Mucosa of gallbladder (tissue), 1 donor: ENCODE data around the gene AKR1A1. TPM values are rescaled to one million over a fixed set of nuclear protein-coding genes. Genes with fewer than 3 reads are reported as not detected.
"Not testable (repeated sequence)": the region's sequence is repeated elsewhere in the genome, so short reads cannot be mapped to it uniquely, and the experiment has no call there.

Experiments used
- DNase-seq: peaks from one replicate; pipeline ENCODE4 v3.0.0-alpha.2; 2020; ENCODE audit warnings: low spot score
- total RNA-seq: library from RNA; stranded (reverse); gene quantifications from one replicate; pipeline ENCODE4 v1.2.1, GENCODE V29; 2021
- donor health status: DM: no; HTN: no; CAD: no.

Gene AKR1A1
- 175 TPM for total RNA-seq

DNA sequence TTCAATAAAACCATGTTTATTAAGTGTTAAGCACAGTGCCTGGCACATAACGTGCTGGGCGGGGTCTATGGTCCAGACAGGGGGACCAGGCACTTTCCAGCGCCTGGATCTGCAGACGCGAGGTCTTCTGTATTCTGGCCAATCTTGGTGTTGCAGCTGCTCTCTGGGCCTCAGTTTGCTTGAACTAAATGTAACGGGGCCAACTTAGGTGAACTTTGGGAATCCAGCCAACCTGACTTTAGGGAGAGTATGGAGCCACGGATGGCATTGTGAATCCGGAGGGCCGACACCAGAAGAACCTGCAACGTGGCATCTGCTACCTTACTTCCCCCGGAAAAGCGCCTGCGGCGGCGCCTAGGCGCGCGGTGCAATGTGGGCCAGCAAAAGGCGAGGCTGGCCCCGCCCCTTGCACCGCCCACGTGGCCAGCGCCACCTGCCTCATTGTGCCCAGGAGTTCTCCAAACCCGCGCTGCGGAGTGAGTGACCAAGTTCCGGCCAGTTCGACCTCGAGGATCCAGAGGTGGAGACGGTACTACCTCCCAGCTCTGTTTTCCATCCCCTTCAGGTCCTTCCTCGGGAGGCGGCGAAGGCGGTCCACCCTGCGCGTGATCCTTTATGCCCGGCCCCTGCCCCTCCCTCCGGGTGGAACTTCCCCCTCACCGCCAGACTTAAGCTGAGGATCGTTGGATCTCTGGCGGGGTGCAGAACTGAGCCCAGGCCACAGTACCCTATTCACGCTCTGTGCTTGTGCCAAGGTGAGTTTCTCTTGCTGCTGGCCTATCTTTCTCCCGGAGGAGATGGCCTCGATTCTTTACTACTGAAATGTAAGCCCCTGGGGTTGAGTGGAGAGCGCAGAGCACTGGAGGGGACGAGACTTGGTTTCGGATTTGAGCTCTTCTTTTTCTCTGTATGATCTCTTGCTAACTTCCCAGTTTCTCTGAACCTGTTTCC, at the start of gene AKR1A1:
TSS of gene AKR1A1 (plus strand) at position 426 of the 951 bp plus-strand sequence. CDS start 10,969 bp downstream, outside the sequence.
- DNase-seq: peak; percentile 87

DNA sequence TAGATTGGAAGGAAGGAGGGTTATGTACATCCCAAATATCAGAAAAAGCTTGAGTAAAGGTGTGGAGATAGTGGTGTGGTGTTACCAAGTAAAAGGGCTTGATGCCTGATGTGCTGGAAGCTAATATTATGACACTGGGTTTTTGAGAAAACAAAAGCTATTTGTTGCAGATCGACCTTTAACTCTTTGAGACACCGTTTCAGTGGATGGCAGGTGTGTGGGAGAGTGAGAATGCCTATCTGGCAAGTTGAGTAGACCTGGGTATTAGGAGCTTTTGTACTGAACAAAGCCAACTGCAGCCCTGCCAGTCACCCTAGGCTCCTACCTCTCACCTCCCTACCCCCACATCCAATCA, 49.1 kb upstream of the AKR1A1 start:
- DNase-seq: no peak

- no peak for DNase-seq
These were observed 46.9 kb upstream of the AKR1A1 start for GRCh38 chr1:45503462-45504360.

- no peak for DNase-seq
These were observed 43.4 kb upstream of the AKR1A1 start for GRCh38 chr1:45507195-45507594.

DNA sequence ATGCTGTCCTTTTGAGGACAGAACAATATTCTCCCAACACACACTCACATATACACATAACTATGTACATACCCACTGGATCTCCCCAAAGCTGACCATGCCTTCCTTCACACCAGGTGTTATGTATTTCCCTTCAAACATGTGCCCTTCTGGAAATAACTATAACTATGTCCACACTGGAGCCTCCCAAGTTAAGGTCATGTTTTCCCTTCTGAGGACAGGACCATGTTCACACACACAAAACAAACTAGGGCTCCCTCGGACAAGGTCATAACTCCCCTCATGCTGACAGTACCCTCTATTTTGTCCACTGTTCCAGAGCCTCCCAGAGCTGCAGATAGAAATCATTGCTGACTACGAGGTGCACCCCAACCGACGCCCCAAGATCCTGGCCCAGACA, 42.7 kb upstream of the AKR1A1 start:
- DNase-seq: no peak

GRCh38 chr1:45508295-45509151, 42.1 kb upstream of the AKR1A1 start:
- DNase-seq: no peak

GRCh38 chr1:45510036-45510971, 40.3 kb upstream of the AKR1A1 start:
- no peak for DNase-seq

- no peak for DNase-seq
These were observed 39.6 kb upstream of the AKR1A1 start for GRCh38 chr1:45510972-45511527.

- DNase-seq: peak; percentile 66
These were observed 38.0 kb upstream of the AKR1A1 start for GRCh38 chr1:45512641-45513054.

GRCh38 chr1:45513532-45514260, 36.9 kb upstream of the AKR1A1 start:
- DNase-seq: not testable (repeated sequence)

- DNase-seq: no peak
These were observed 34.6 kb upstream of the AKR1A1 start for GRCh38 chr1:45516036-45516435.

DNA sequence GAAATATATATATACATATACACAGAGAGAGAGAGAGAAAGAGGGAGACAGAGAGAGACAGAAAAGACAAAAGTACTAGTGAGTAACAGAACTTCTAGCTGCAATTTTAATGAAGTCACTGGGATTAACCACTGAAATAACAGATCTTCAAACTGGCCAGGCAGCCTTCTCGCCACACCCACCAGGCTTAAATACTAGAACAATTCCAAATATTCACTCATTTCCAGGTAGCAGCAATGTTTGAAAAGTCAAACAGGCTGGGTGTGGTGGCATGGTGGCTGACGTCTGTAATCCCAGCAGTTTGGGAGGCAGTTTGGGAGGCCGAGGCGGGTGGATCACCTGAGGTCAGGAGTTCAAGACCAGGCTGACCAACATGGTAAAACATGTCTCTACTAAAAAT, 34.2 kb upstream of the AKR1A1 start:
- no peak for DNase-seq

DNA sequence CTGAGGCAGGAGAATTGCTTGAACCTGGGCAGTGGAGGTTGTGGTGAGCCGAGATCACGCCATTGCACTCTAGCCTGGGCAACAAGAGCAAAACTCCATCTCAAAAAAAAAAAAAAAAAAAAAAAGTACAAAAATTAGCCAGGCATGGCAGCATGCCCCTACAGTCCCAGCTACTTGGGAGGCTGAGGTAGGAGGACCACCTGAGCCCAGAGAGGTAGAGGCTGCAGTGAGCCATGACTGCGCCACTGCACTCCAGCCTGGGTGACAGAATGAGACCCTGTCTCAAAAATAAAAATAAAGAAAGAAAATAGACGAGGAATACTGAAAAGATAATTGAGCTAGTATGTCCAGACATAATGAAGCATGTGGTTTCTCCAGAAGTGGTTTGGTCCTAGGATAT, 32.3 kb upstream of the AKR1A1 start:
- DNase-seq: not testable (repeated sequence)

GRCh38 chr1:45518910-45519309, 31.7 kb upstream of the AKR1A1 start:
- DNase-seq: no peak

DNA sequence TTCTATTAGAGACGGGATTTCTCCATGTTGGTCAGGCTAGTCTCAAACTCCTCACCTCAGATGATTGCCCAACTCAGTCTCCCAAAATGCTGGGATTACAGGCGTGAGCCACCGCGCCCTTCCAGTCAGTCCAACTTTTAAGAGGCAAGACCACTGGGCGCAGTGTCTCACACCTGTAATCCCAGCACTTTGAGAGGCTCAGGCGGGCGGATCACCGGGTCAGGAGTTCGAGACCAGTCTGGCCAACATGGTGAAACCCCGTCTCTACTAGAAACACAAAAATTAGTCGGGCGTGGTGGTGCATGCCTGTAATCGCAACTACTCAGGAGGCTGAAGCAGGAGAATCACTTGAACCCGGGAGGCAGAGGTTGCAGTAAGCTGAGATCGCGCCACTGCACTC, 30.9 kb upstream of the AKR1A1 start:
- not testable (repeated sequence) for DNase-seq

DNA sequence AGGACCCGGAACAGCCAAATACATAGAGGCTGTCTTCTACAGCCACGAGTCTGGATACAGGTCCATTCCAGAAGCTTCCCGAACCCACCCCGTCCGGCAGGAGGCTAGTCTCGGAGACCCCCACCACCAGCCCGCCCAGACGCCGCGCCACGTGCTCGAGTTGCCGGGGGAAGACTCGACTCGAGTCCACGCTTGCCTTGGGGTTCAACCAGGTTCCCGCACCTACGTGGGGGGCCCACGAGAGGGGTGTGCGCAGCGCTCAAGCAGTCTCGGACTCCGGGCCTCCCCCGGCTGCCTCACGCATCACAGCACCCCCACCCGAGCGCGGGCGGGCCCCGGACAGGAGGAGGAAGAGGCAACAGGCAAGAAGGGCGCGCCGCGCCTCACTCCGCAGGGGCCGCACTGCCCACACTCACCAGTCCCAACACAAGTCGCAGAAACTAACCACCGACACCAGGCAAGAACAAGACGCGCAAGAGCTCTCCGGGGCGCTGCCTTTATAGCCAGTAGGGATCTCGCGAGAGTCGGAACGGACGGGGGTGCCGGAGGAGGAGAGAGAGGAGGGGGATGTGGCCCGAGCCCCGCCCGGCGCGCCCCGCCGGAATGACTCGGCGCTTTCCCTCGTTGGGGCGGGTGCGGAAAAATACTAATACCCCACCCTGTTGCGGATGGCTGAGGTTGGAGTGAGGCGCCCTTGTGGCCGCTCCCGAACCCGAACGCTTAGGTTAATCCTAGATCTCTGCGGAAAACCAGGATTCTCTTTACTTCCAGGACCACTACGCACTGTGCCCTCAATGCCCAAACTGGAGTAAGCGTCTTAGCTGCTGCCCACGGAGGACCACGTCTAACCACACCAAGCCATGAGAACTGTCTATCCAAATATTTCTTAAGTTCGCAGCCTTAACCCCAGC, 29.0 kb upstream of the AKR1A1 start, which contains the start of gene PRDX1:
TSS of gene PRDX1 (minus strand) at position 472 of the 911 bp plus-strand sequence. CDS start 2,841 bp downstream, outside the sequence.
- peak; percentile 97 for DNase-seq

DNA sequence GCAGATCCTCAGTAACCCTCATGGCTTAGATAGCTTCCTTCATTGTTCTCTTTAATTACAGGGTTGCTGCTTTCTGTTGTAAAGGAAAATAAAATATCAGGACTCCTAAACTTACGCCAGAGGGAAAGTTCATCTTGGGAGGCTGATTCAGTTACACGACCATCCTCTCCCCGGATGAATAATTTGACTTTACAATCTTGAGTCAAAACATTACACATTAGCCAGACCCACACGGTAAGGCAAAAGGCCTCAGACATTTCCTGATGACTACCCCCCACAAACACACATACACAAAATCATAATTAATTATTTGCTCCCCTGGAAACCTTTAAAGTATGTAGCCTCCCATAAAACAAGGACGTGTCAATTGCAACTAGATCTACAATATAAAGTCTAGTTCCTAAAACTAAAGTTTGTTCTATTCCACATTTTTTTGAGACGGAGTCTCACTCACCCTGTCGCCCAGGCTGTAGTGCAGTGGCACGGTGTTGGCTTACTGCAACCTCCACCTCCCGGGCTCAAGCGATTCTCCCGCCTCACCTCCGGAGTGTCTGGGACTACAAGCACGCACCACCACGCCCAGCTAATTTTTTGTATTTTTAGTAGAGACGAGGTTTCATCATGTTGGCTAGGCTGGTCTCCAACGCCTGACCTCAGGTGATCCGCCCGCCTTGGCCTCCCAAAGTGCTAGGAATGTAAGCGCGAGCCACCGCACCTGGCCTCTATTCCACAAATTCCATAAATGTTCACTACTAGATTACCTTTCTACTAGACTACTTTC, 28.1 kb upstream of the AKR1A1 start:
- DNase-seq: no peak
